MCF 10A (cell line): ENCODE data around the gene ITGAV. TPM values are rescaled to one million over a fixed set of nuclear protein-coding genes. Genes with fewer than 3 reads are reported as not detected.

Experiments used
- BruUV-seq: library from RNA; stranded (reverse); fragments of 400-500 nt; replicated peaks from 2 replicates; lab custom pipeline; 2021; lab: Mats Ljungman, UMichigan
- CTCF ChIA-PET: fragments of 300-600 bp; sonication (Branson Sonifier 250); formaldehyde crosslinking; extraction: SDS; loops from one replicate; lab custom pipeline; 2021; ENCODE audit warnings: antibody characterized with exemption, inconsistent platforms; lab: Yijun Ruan, JAX
- POLR2A ChIA-PET: fragments of 300-600, 350-650 bp; sonication (Branson Sonifier 250); formaldehyde crosslinking; extraction: SDS; loops from one replicate; lab custom pipeline; 2020; ENCODE audit warnings: antibody characterized with exemption, inconsistent platforms; lab: Yijun Ruan, JAX
- DNase-seq: peaks from one replicate; pipeline ENCODE4 v3.0.0-alpha.2; 2018; ENCODE audit not compliant: unreplicated experiment
- H3K27ac Mint-ChIP-seq: one replicate; pipeline ENCODE4 v1.8.0; 2022; ENCODE audit warnings: mild to moderate bottlenecking, low read depth, mixed read lengths; ENCODE audit not compliant: unreplicated experiment
- H3K27me3 Mint-ChIP-seq: one replicate; pipeline ENCODE4 v1.8.0; 2022; ENCODE audit warnings: mixed read lengths; ENCODE audit not compliant: insufficient read depth, unreplicated experiment
- H3K36me3 Mint-ChIP-seq: one replicate; pipeline ENCODE4 v1.8.0; 2022; ENCODE audit warnings: mild to moderate bottlenecking, moderate library complexity, mixed read lengths; ENCODE audit not compliant: insufficient read depth, unreplicated experiment
- H3K4me1 Mint-ChIP-seq: one replicate; pipeline ENCODE4 v1.8.0; 2022; ENCODE audit warnings: mixed read lengths; ENCODE audit not compliant: insufficient read depth, unreplicated experiment
- H3K4me3 Mint-ChIP-seq: one replicate; pipeline ENCODE4 v1.8.0; 2022; ENCODE audit warnings: mild to moderate bottlenecking, moderate library complexity, mixed read lengths; ENCODE audit not compliant: unreplicated experiment
- H3K9me3 Mint-ChIP-seq: one replicate; pipeline ENCODE4 v1.8.0; 2022; ENCODE audit warnings: mixed read lengths; ENCODE audit not compliant: unreplicated experiment
- intact Hi-C: fragments of 100-400 bp; cut with micrococcal nuclease; formaldehyde crosslinking; loops from 2 replicates; pipeline ENCODE4 v1.14.1; 2022
- total RNA-seq: library from RNA; stranded (reverse); gene quantifications from 2 replicates; pipeline ENCODE4 v1.2.3, GENCODE V29; 2022
- TF ChIP-seq, protein P1 (sequence below): fragments of 200-600 bp; IDR thresholded peaks from one replicate; pipeline ENCODE4 v1.8.0; 2022; ENCODE audit warnings: antibody characterized with exemption, mild to moderate bottlenecking; ENCODE audit not compliant: unreplicated experiment

ITGAV gene
- total RNA-seq, 1 experiment from 2014 or later = 56.1 TPM

DNA sequence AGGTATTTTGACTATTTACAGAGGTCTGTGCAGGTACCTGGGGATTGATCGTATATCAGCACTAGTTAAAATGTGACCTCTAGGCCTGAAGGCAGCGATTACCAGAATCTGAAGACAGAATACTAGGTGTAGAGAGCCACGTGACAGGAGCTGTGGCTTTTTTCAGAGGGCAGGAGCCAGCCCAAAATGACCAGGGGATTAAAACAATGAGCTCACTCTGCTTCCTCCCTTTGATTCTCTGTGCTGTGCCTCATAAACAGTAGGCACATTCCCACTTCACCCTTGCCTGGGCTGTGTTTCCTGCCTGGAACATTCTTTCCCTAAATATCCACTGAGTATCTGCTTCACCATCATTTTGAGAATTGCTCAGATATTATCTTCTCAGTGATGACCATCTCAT lies 15.2 kb downstream of the ITGAV start:
- no peaks in the 10 kb centered on the region for H3K9me3 Mint-ChIP-seq
- peak overlapping the region; percentile 29 for H3K27ac Mint-ChIP-seq
- TF ChIP-seq, protein P1, sequence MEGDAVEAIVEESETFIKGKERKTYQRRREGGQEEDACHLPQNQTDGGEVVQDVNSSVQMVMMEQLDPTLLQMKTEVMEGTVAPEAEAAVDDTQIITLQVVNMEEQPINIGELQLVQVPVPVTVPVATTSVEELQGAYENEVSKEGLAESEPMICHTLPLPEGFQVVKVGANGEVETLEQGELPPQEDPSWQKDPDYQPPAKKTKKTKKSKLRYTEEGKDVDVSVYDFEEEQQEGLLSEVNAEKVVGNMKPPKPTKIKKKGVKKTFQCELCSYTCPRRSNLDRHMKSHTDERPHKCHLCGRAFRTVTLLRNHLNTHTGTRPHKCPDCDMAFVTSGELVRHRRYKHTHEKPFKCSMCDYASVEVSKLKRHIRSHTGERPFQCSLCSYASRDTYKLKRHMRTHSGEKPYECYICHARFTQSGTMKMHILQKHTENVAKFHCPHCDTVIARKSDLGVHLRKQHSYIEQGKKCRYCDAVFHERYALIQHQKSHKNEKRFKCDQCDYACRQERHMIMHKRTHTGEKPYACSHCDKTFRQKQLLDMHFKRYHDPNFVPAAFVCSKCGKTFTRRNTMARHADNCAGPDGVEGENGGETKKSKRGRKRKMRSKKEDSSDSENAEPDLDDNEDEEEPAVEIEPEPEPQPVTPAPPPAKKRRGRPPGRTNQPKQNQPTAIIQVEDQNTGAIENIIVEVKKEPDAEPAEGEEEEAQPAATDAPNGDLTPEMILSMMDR = no peak
- H3K36me3 Mint-ChIP-seq = no peaks in the 10 kb centered on the region
- H3K4me3 Mint-ChIP-seq = no peak overlapping the region
- peaks cover 3% of the 10 kb centered on the region for H3K4me1 Mint-ChIP-seq
- POLR2A ChIA-PET = interaction anchor here (1.1 kb wide), 1 partner anchor 10 kb away, joined by 3 read pairs; no protein-coding TSS in a partner anchor
- no TSS peak for BruUV-seq
- H3K27me3 Mint-ChIP-seq = no peaks in the 10 kb centered on the region
- no peak for DNase-seq
- intact Hi-C loops = no loop called here
- CTCF ChIA-PET = no interaction called here

DNA sequence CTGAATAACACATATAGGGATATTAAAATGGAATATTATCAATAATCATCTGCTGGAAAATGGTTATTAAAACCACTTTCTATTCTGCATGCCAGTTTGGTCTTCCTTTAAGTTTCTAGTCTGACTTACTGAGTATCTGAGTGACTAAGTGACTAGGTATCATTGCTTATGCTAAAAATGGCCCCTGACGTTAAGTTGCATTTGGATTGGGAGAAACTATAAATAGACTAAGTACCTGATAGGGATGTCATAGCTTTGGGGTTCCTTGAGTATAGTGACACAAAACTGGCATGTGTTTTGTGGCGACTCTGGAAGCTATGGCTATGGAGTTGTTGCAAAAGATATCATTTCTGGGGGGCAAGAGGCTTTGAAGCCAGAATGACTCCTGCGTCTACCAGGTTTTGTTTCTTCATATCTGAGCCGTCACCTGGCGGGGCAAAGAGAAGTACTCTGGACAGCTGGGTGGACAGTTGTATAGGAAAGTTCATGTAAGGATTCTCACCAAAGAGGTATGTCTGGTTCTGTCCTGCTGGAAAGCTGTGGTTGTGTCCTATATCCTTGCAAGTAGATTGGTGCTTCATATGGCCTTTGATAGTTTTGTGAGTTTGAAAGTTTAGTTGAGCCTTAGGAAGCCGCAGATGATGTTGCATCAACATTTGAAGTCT lies 17.9 kb downstream of the ITGAV start:
- ChIA-PET POLR2A (interaction anchor here (1.7 to 2.1 kb wide), 2 partner anchors 18 to 122 kb away, joined by 4 to 5 read pairs; partner anchors contain the start of genes ITGAV and ZC3H15), CTCF (interaction anchor here (0.6 to 3.2 kb wide), 3 partner anchors 10 to 37 kb away, joined by 3 to 18 read pairs (median 3); no protein-coding TSS in a partner anchor)
- DNase-seq = no peak
- BruUV-seq = no TSS peak
- TF ChIP-seq, protein P1 = no peak
- no peaks in the 10 kb centered on the region for H3K27me3 Mint-ChIP-seq
- no peaks in the 10 kb centered on the region for H3K4me1 Mint-ChIP-seq
- intact Hi-C loops = no loop called here
- H3K27ac Mint-ChIP-seq = peak overlapping the region; percentile 65
- H3K36me3 Mint-ChIP-seq = no peaks in the 10 kb centered on the region
- no peaks in the 10 kb centered on the region for H3K9me3 Mint-ChIP-seq
- H3K4me3 Mint-ChIP-seq = no peak overlapping the region

DNA sequence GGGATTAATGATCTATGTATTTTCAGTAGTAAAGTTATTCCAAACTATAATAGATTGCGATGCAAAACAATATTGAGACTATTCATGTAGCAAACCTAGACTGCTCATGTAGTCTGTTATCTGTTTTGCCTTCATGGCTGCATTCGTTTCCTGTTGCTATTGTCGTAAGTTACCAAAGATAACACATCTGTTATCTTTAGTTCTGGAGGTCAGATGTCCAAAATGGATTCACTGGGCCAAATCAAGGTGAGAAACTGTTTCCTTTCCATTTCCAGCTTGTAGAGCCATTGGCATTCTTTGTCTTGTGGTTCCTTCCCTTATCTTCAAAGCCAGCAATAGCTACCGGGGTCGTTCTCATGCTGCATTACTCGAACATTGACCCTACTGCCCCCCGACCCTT lies 20.9 kb downstream of the ITGAV start:
- intact Hi-C loops = no loop called here
- ChIA-PET POLR2A (interaction anchor here (0.9 kb wide), 1 partner anchor 30 kb away, joined by 3 read pairs; no protein-coding TSS in a partner anchor), CTCF (interaction anchor here (1.5 kb wide), 1 partner anchor 31 kb away, joined by 5 read pairs; no protein-coding TSS in a partner anchor)
- TF ChIP-seq, protein P1 = no peak
- Mint-ChIP-seq H3K27ac (no peak overlapping the region), H3K36me3 (no peaks in the 10 kb centered on the region), H3K27me3 (no peaks in the 10 kb centered on the region), H3K4me1 (no peaks in the 10 kb centered on the region), H3K4me3 (no peak overlapping the region), H3K9me3 (no peaks in the 10 kb centered on the region)
- no TSS peak for BruUV-seq
- no peak for DNase-seq

DNA sequence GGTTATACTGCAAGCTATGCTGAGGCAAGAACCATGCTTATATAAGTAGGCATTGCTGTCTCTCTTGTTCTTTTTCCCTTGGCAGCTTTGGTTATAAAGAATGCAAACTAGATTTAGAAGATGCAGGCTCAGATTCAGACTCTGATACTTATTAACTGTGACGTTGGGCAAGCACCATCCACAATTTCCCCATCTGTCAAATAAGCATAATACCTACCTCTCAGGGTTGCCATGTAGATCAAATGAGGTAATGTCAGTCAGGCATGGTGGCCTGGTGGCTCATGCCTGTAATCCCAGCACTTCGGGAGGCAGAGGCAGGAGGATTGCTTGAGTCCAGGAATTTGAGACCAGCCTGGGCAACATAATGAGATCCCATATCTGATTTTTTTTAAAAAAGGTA lies 21.7 kb downstream of the ITGAV start:
- no peaks in the 10 kb centered on the region for H3K9me3 Mint-ChIP-seq
- ChIA-PET POLR2A (interaction anchor here (0.7 to 0.9 kb wide), 2 partner anchors 29 to 819 kb away, joined by 3 read pairs; no protein-coding TSS in a partner anchor), CTCF (interaction anchor here (0.7 to 1.5 kb wide), 2 partner anchors 30 to 992 kb away, joined by 5 read pairs; no protein-coding TSS in a partner anchor)
- no peak for DNase-seq
- no peaks in the 10 kb centered on the region for H3K36me3 Mint-ChIP-seq
- H3K4me1 Mint-ChIP-seq = no peaks in the 10 kb centered on the region
- no peak overlapping the region for H3K4me3 Mint-ChIP-seq
- no peak overlapping the region for H3K27ac Mint-ChIP-seq
- TF ChIP-seq, protein P1 = no peak
- intact Hi-C loops = no loop called here
- BruUV-seq = no TSS peak
- no peaks in the 10 kb centered on the region for H3K27me3 Mint-ChIP-seq
